Stomach (tissue), 4 donors: ENCODE data around the gene TSFM.

Source experiments
- CTCF ChIP-seq, 7 experiments: fragments of 450-650 bp in 4 of 7; fragments of 200-600 bp in 3 of 7; sonication (generic) in 3 of 7; IDR thresholded peaks; one replicate each; pipeline ENCODE4 v1.5.1; 2016 to 2019; ENCODE audit warnings: antibody characterized with exemption in 7 of 7, control low read depth in 2 of 7, mild to moderate bottlenecking in 1 of 7
- EP300 ChIP-seq: sonication (generic); formaldehyde crosslinking; IDR thresholded peaks from one replicate; pipeline ENCODE4 v1.6.1; 2017; ENCODE audit warnings: antibody characterized with exemption
- POLR2A ChIP-seq, 4 donors: fragments of 450-650 bp; IDR thresholded peaks; one replicate each; pipeline ENCODE4 v1.6.1; 2016; ENCODE audit warnings: antibody characterized with exemption in 4 of 4, control low read depth in 2 of 4, mild to moderate bottlenecking in 1 of 4, moderate library complexity in 1 of 4

- TF ChIP-seq EP300 (no peak), POLR2A (IDR thresholded peaks at IDR 0.05) (no peak), CTCF (IDR thresholded peaks at IDR 0.05) (peak in 5 of 7 experiments; percentile 49 to 88 (median 82))
Measured at GRCh38 chr12:57803319-57803893, 20.8 kb downstream of the TSFM start.
